Esophagus muscularis mucosa (tissue), 4 donors: ENCODE data around the gene PPP4R2.

ENCODE experiments used
- EP300 ChIP-seq: sonication (generic); formaldehyde crosslinking; IDR thresholded peaks from one replicate; pipeline ENCODE4 v1.6.1; 2017; ENCODE audit warnings: antibody characterized with exemption
- POLR2A ChIP-seq: fragments of 450-650 bp; IDR thresholded peaks from one replicate; pipeline ENCODE4 v1.6.1; 2017; ENCODE audit warnings: antibody characterized with exemption, moderate library complexity, mild to moderate bottlenecking, low read depth
- POLR2AphosphoS5 ChIP-seq, 2 donors: sonication (generic); formaldehyde crosslinking; IDR thresholded peaks; one replicate each; pipeline ENCODE4 v1.6.1; 2017; ENCODE audit warnings: antibody characterized with exemption in 2 of 2
- TF ChIP-seq, protein P1 (sequence below), 3 experiments: fragments of 200-600 bp in 2 of 3; fragments of 450-650 bp in 1 of 3; sonication (generic) in 2 of 3; IDR thresholded peaks; one replicate each; pipeline ENCODE4 v1.5.1; 2017 to 2019; ENCODE audit warnings: antibody characterized with exemption in 3 of 3, mild to moderate bottlenecking in 2 of 3, moderate library complexity in 1 of 3

DNA sequence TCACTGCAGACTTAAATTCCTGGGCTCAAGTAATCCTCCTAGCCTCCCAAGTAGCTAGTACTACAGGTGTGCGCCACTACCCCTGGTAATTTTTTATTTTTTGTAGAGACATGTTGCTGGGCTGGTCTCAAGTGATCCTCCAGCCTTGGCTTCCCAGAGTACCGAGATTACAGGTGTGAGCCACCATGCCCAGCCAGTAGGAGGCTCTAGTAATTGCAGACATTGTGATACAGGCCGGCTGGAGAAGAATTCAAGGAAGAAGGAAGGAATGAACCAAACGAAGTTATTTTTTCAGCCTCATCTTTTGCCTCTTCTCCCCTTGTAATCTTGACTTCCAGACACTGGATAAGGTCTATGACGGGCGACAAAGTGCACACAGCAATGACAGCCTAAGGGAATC is 3.2 kb upstream of the PPP4R2 start:
- TF ChIP-seq, protein P1, sequence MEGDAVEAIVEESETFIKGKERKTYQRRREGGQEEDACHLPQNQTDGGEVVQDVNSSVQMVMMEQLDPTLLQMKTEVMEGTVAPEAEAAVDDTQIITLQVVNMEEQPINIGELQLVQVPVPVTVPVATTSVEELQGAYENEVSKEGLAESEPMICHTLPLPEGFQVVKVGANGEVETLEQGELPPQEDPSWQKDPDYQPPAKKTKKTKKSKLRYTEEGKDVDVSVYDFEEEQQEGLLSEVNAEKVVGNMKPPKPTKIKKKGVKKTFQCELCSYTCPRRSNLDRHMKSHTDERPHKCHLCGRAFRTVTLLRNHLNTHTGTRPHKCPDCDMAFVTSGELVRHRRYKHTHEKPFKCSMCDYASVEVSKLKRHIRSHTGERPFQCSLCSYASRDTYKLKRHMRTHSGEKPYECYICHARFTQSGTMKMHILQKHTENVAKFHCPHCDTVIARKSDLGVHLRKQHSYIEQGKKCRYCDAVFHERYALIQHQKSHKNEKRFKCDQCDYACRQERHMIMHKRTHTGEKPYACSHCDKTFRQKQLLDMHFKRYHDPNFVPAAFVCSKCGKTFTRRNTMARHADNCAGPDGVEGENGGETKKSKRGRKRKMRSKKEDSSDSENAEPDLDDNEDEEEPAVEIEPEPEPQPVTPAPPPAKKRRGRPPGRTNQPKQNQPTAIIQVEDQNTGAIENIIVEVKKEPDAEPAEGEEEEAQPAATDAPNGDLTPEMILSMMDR (IDR thresholded peaks at IDR 0.05), result no peak
- no peak for TF ChIP-seq POLR2A
- no peak for TF ChIP-seq EP300
- TF ChIP-seq POLR2AphosphoS5 (IDR thresholded peaks at IDR 0.05), result no peak
